ENCODE data around the gene DIS3L2.

DIS3L2 gene

GRCh38 chr2:231926761-231927565 is 34.5 kb upstream of the DIS3L2 start:
- H3F3A ChIP-seq (ENCODE audit: low read depth) = no peaks in the 10 kb centered on the region
- peak overlapping the region; percentile 79 for H3K4me2 ChIP-seq (ENCODE audit: low read depth, low read length, poor library complexity, severe bottlenecking)
- H3K36me3 ChIP-seq (ENCODE audit: insufficient read depth, low read length) = no peaks in the 10 kb centered on the region
- H3K27me3 ChIP-seq (ENCODE audit: insufficient read depth, low read length, poor library complexity, severe bottlenecking) = peaks cover 11% of the 10 kb centered on the region
- no peaks in the 10 kb centered on the region for H3K9me2 ChIP-seq (replicated peaks; ENCODE audit: low read depth, low read length)
- H4K20me1 ChIP-seq (ENCODE audit: insufficient read depth, low read length, poor library complexity, severe bottlenecking) = no peaks in the 10 kb centered on the region
- peaks cover 16% of the 10 kb centered on the region for H3K4me1 ChIP-seq (ENCODE audit: insufficient read depth, low read length, poor library complexity, severe bottlenecking)
- H3K79me2 ChIP-seq (ENCODE audit: insufficient read depth, low read length) = no peaks in the 10 kb centered on the region
- no peaks in the 10 kb centered on the region for H3K9me3 ChIP-seq (ENCODE audit: insufficient read depth, low read depth, low read length)
- peak overlapping the region; percentile 71 for H3K4me3 ChIP-seq (ENCODE audit: low read length, poor library complexity, severe bottlenecking)
- H2AFZ ChIP-seq (ENCODE audit: low read length) = peak overlapping the region; percentile 91
- H3K9ac ChIP-seq (ENCODE audit: low read depth, low read length, poor library complexity, severe bottlenecking) = no peak overlapping the region
- TF ChIP-seq CTCF (conservative IDR thresholded peaks at IDR 0.05; ENCODE audit: low read length) = no peak
- TF ChIP-seq EZH2phosphoT487 (IDR thresholded peaks at IDR 0.05; ENCODE audit: borderline replicate concordance) = no peak

GRCh38 chr2:231927566-231927890 is 34.0 kb upstream of the DIS3L2 start:
- Histone ChIP-seq H2AFZ (ENCODE audit: low read length) (no peak overlapping the region), H3K79me2 (ENCODE audit: insufficient read depth, low read length) (no peaks in the 10 kb centered on the region), H3F3A (ENCODE audit: low read depth) (no peaks in the 10 kb centered on the region), H4K20me1 (ENCODE audit: insufficient read depth, low read length, poor library complexity, severe bottlenecking) (no peaks in the 10 kb centered on the region), H3K4me3 (ENCODE audit: low read length, poor library complexity, severe bottlenecking) (no peak overlapping the region), H3K9me2 (replicated peaks; ENCODE audit: low read depth, low read length) (no peaks in the 10 kb centered on the region), H3K27me3 (ENCODE audit: insufficient read depth, low read length, poor library complexity, severe bottlenecking) (peaks cover 11% of the 10 kb centered on the region), H3K9me3 (ENCODE audit: insufficient read depth, low read depth, low read length) (no peaks in the 10 kb centered on the region), H3K4me2 (ENCODE audit: low read depth, low read length, poor library complexity, severe bottlenecking) (no peak overlapping the region), H3K36me3 (ENCODE audit: insufficient read depth, low read length) (no peaks in the 10 kb centered on the region), H3K9ac (ENCODE audit: low read depth, low read length, poor library complexity, severe bottlenecking) (no peak overlapping the region), H3K4me1 (ENCODE audit: insufficient read depth, low read length, poor library complexity, severe bottlenecking) (peaks cover 16% of the 10 kb centered on the region)
- no peak for TF ChIP-seq CTCF (conservative IDR thresholded peaks at IDR 0.05; ENCODE audit: low read length)
- TF ChIP-seq EZH2phosphoT487 (IDR thresholded peaks at IDR 0.05; ENCODE audit: borderline replicate concordance) = no peak

GRCh38 chr2:231928481-231928880 is 33.0 kb upstream of the DIS3L2 start:
- Histone ChIP-seq H4K20me1 (ENCODE audit: insufficient read depth, low read length, poor library complexity, severe bottlenecking) (no peaks in the 10 kb centered on the region), H3K9me3 (ENCODE audit: insufficient read depth, low read depth, low read length) (no peaks in the 10 kb centered on the region), H3K27me3 (ENCODE audit: insufficient read depth, low read length, poor library complexity, severe bottlenecking) (peaks cover 11% of the 10 kb centered on the region), H3K79me2 (ENCODE audit: insufficient read depth, low read length) (no peaks in the 10 kb centered on the region), H3K9me2 (replicated peaks; ENCODE audit: low read depth, low read length) (no peaks in the 10 kb centered on the region), H3K4me3 (ENCODE audit: low read length, poor library complexity, severe bottlenecking) (no peak overlapping the region), H2AFZ (ENCODE audit: low read length) (no peak overlapping the region), H3F3A (ENCODE audit: low read depth) (no peaks in the 10 kb centered on the region), H3K4me2 (ENCODE audit: low read depth, low read length, poor library complexity, severe bottlenecking) (no peak overlapping the region), H3K4me1 (ENCODE audit: insufficient read depth, low read length, poor library complexity, severe bottlenecking) (peaks cover 13% of the 10 kb centered on the region), H3K9ac (ENCODE audit: low read depth, low read length, poor library complexity, severe bottlenecking) (no peak overlapping the region), H3K36me3 (ENCODE audit: insufficient read depth, low read length) (no peaks in the 10 kb centered on the region)
- TF ChIP-seq EZH2phosphoT487 (IDR thresholded peaks at IDR 0.05; ENCODE audit: borderline replicate concordance) (no peak), CTCF (conservative IDR thresholded peaks at IDR 0.05; ENCODE audit: low read length) (0 out of 2 replicates have a peak, but pooled peaks have one; percentile 11)
